CD4-positive, CD25-positive, alpha-beta regulatory T cell (primary cell): ENCODE data around the gene RDH12. TPM values are rescaled to one million over a fixed set of nuclear protein-coding genes. Genes with fewer than 3 reads are reported as not detected.

Experiments
- polyA plus RNA-seq, 4 donors: library from polyadenylated mRNA; unstranded; fragments of 300-500 nt; fragmentation: Illumina TruSeq; gene quantifications; one replicate each; pipeline ENCODE4 v1.2.3, GENCODE V29; 2021
- total RNA-seq: library from RNA; stranded (reverse); gene quantifications from one replicate; pipeline ENCODE4 v1.2.3, GENCODE V29; 2022

RDH12 gene
- total and polyA plus RNA-seq, 5 donors from 2014 or later = not detected

Other genes starting within 250 kb of the RDH12 start
- gene TMEM229B, start 213.2 kb upstream of the RDH12 start, total RNA-seq = 12.3 TPM
- 10 to 100 TPM in 3 of 4 donors, 1 to 10 TPM in 1; 8.2 to 21.6 (median 15.7) TPM for gene TMEM229B, start 213.2 kb upstream of the RDH12 start, polyA plus RNA-seq
- 0.15 TPM for gene PLEKHH1, start 168.6 kb upstream of the RDH12 start, total RNA-seq
- gene PLEKHH1, start 168.6 kb upstream of the RDH12 start, polyA plus RNA-seq = under 1 TPM in 2 of 4 donors, not detected in 2; 0.05 to 0.24 TPM
- 35.6 TPM for gene PIGH, start 101.6 kb upstream of the RDH12 start, total RNA-seq
- gene PIGH, start 101.6 kb upstream of the RDH12 start, polyA plus RNA-seq = 10 to 100 TPM; 34.8 to 46.2 (median 38.4) TPM
- gene ARG2, start 82.0 kb upstream of the RDH12 start, total RNA-seq = 4.3 TPM
- 1 to 10 TPM in 2 of 4 donors, under 1 TPM in 2; 0.96 to 1.9 (median 1.0) TPM for gene ARG2, start 82.0 kb upstream of the RDH12 start, polyA plus RNA-seq
- 46.0 TPM for gene VTI1B, start 27.3 kb upstream of the RDH12 start, total RNA-seq
- 10 to 100 TPM; 61.6 to 90.0 (median 78.6) TPM for gene VTI1B, start 27.3 kb upstream of the RDH12 start, polyA plus RNA-seq
- gene RDH11, start 6.1 kb upstream of the RDH12 start, total RNA-seq = 26.7 TPM
- 10 to 100 TPM; 66.7 to 84.1 (median 77.6) TPM for gene RDH11, start 6.1 kb upstream of the RDH12 start, polyA plus RNA-seq
- gene ZFYVE26, start 114.7 kb downstream of the RDH12 start, total RNA-seq = 27.4 TPM
- 1 to 10 TPM; 2.9 to 5.2 (median 3.4) TPM for gene ZFYVE26, start 114.7 kb downstream of the RDH12 start, polyA plus RNA-seq
- gene RAD51B, start 117.9 kb downstream of the RDH12 start, total RNA-seq = 40.2 TPM
- 10 to 100 TPM; 19.1 to 28.3 (median 26.3) TPM for gene RAD51B, start 117.9 kb downstream of the RDH12 start, polyA plus RNA-seq